ENCODE measurements around the gene SEC31B. TPM values are rescaled to one million over a fixed set of nuclear protein-coding genes. Genes with fewer than 3 reads are reported as not detected.

Gene SEC31B
- total and polyA plus RNA-seq, 2 donors (not counting 3 experiments of a cell fraction or from before 2014, with no cell fraction given) = 11.1 to 14.4 TPM

- no peaks in the 10 kb centered on the region for H3K9me1 ChIP-seq (replicated peaks; ENCODE audit: control insufficient read depth, extremely low read depth, insufficient read depth, low read length)
- BruUV-seq (replicated peaks) = no TSS peak
- H3K27me3 ChIP-seq (ENCODE audit: control insufficient read depth in 2 of 2, insufficient read depth in 2 of 2, low read length in 2 of 2) = peaks cover 35 to 40% of the 10 kb centered on the region in 2 experiments
- H3K4me1 ChIP-seq (ENCODE audit: control insufficient read depth, extremely low read depth, insufficient read depth, low read length) = peaks cover 12% of the 10 kb centered on the region
- no peak for TF ChIP-seq MAX (IDR thresholded peaks at IDR 0.05; ENCODE audit: insufficient read depth, insufficient read length)
- TF ChIP-seq GATA2 (IDR thresholded peaks at IDR 0.05; ENCODE audit: insufficient read depth, insufficient read length, low read depth, low read length) = no peak
- no peak for TF ChIP-seq POLR2AphosphoS5 (IDR thresholded peaks at IDR 0.05; ENCODE audit: insufficient read depth, low read depth, low read length)
- no peak for TF ChIP-seq CTCF (IDR thresholded peaks at IDR 0.05; ENCODE audit: extremely low read depth in 1 of 2, insufficient read depth in 1 of 2, low read depth in 1 of 2, low read length in 2 of 2)
- no peak for TF ChIP-seq FOS (IDR thresholded peaks at IDR 0.05; ENCODE audit: borderline replicate concordance, insufficient read depth, low read length)
- no peak for TF ChIP-seq POLR2A (IDR thresholded peaks at IDR 0.05; ENCODE audit: low read depth, low read length)
- TF ChIP-seq JUN (IDR thresholded peaks at IDR 0.05; ENCODE audit: borderline replicate concordance, insufficient read depth, insufficient read length, low read depth) = no peak
- TF ChIP-seq EZH2 (IDR thresholded peaks at IDR 0.05; ENCODE audit: borderline replicate concordance, low read depth, low read length, severe bottlenecking) = no peak
- no peak for TF ChIP-seq MYC (IDR thresholded peaks at IDR 0.05; ENCODE audit: low read depth, low read length)
- ChIA-PET CTCF (interaction anchor here (0.7 to 6.8 kb wide), 25 partner anchors 9 to 399 kb away, joined by 3 to 78 read pairs (median 5); partner anchors contain the start of genes HIF1AN and WNT8B), POLR2A (no interaction called here)
- intact Hi-C loops (cut with micrococcal nuclease) = loop anchor here (1.0 to 2.0 kb wide), 3 partner anchors 25 to 48 kb away; partner anchors contain the start of gene SEC31B
- peak overlapping the region; percentile 90 for H3K4me2 ChIP-seq (ENCODE audit: insufficient read depth, low read length)
- H3K4me3 ChIP-seq (replicated peaks in 1 of 3; ENCODE audit: insufficient read depth in 1 of 3, low read depth in 1 of 3, low read length in 3 of 3) = no peak overlapping the region
- peaks cover 0 to 2% of the 10 kb centered on the region in 2 experiments for H3K36me3 ChIP-seq (ENCODE audit: control insufficient read depth in 2 of 2, extremely low read depth in 1 of 2, insufficient read depth in 2 of 2, low read length in 2 of 2)
- no peak overlapping the region for H3K27ac ChIP-seq (ENCODE audit: insufficient read depth, low read depth, low read length)
- no peak for FAIRE-seq
- DNase-seq (ENCODE audit: low read depth, low spot score) = no peak
- dilution Hi-C loops (cut with MboI; ENCODE audit: extremely low pct_ligation_motif_present, low sequenced_read_pairs) = no loop called here
- no peak overlapping the region for H2AFZ ChIP-seq (ENCODE audit: low read depth, low read length)
- no peaks in the 10 kb centered on the region for H4K20me1 ChIP-seq (replicated peaks; ENCODE audit: control insufficient read depth, extremely low read depth, insufficient read depth, low read length)
- no peaks in the 10 kb centered on the region for H3K79me2 ChIP-seq (ENCODE audit: control insufficient read depth, insufficient read depth, low read length)
- no peak overlapping the region for H3K9ac ChIP-seq (replicated peaks; ENCODE audit: extremely low read depth, insufficient read depth, low read length)
- H3K9me3 ChIP-seq (replicated peaks; ENCODE audit: control insufficient read depth, insufficient read depth, low read length) = no peaks in the 10 kb centered on the region
Measured at GRCh38 chr10:100482834-100483185, 36.9 kb downstream of the SEC31B start.

Data from endothelial cell of umbilical vein (primary cell).